OCI-LY3 (cell line): Measurements from ENCODE around the gene JAK2.
"Not testable (repeated sequence)": the region's sequence is repeated elsewhere in the genome, so short reads cannot be mapped to it uniquely, and the experiment has no call there.

ENCODE experiments used
- H2AFZ ChIP-seq: fragments of 200-600, 300-600 bp; shearing (Covaris generic); 2 replicates; pipeline ENCODE4 v1.6.0; 2014; ENCODE audit warnings: antibody characterized with exemption, low read depth, low read length
- H3K27ac ChIP-seq: fragments of 200-600, 300-600 bp; sonication (generic); 2 replicates; pipeline ENCODE4 v1.5.1; 2014; ENCODE audit warnings: mild to moderate bottlenecking, low read length, moderate library complexity, mixed read lengths
- H3K27me3 ChIP-seq: fragments of 200-600, 300-600 bp; sonication (generic); 2 replicates; pipeline ENCODE4 v1.6.1; 2014; ENCODE audit warnings: low read depth, low read length, mixed read lengths
- H3K36me3 ChIP-seq: fragments of 200-600, 300-600 bp; sonication (generic); replicated peaks from 2 replicates; pipeline ENCODE3; 2014; ENCODE audit warnings: low read depth, low read length, mixed read lengths
- H3K4me1 ChIP-seq: fragments of 300-600, 200-600 bp; sonication (generic); 2 replicates; pipeline ENCODE4 v1.6.1; 2014; ENCODE audit warnings: low read length, mixed read lengths
- H3K4me2 ChIP-seq: fragments of 200-600, 300-600 bp; sonication (generic); 2 replicates; pipeline ENCODE4 v1.6.1; 2014; ENCODE audit warnings: low read length, mixed read lengths
- H3K4me3 ChIP-seq: fragments of 300-600, 200-600 bp; sonication (generic); 2 replicates; pipeline ENCODE4 v1.5.1; 2014; ENCODE audit warnings: antibody characterized with exemption, mild to moderate bottlenecking, low read length, moderate library complexity
- H3K79me2 ChIP-seq: fragments of 300-600, 200-600 bp; shearing (Covaris generic); 2 replicates; pipeline ENCODE4 v1.6.1; 2014; ENCODE audit warnings: mild to moderate bottlenecking, low read length, mixed read lengths
- H3K9ac ChIP-seq: fragments of 300-600, 200-600 bp; shearing (Covaris generic); 2 replicates; pipeline ENCODE4 v1.6.0; 2014; ENCODE audit warnings: mild to moderate bottlenecking, low read length, moderate library complexity
- H3K9me3 ChIP-seq: fragments of 200-600, 300-600 bp; shearing (Covaris generic); 2 replicates; pipeline ENCODE4 v1.6.1; 2014; ENCODE audit warnings: low read length, mixed read lengths; ENCODE audit not compliant: insufficient read depth
- H4K20me1 ChIP-seq: fragments of 200-600, 300-600 bp; sonication (generic); 2 replicates; pipeline ENCODE4 v1.6.1; 2016; ENCODE audit warnings: low read length, mixed read lengths; ENCODE audit not compliant: insufficient read depth
- EZH2phosphoT487 ChIP-seq: fragments of 200-600 bp; shearing (Covaris generic); IDR thresholded peaks from 2 replicates; pipeline ENCODE4 v1.6.1; 2018; ENCODE audit warnings: antibody characterized with exemption, mixed run types, low read depth
- TF ChIP-seq, protein P1 (sequence below): fragments of 200-600, 300-600 bp; sonication (generic); IDR thresholded peaks from 2 replicates; pipeline ENCODE4 v1.5.1; 2014; ENCODE audit warnings: antibody characterized with exemption, low read length, low read depth

The JAK2 gene

DNA sequence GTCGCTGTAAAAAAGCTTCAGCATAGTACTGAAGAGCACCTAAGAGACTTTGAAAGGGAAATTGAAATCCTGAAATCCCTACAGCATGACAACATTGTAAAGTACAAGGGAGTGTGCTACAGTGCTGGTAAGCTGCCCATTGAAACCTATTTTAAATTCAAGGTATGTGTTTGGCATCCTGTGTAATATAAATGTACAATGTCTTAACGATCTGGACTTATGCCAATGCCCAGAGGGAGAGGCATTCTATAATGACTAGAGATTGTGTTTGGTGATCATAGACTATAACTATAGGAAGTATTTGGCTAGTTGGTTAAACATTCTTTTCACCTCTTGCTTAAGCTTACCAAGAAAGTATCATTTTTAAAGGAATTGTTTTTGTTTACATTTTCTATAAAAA, 104.7 kb downstream of the JAK2 start:
- Histone ChIP-seq H3K27ac (no peak overlapping the region), H3K9me3 (no peaks in the 10 kb centered on the region), H4K20me1 (no peaks in the 10 kb centered on the region), H3K36me3 (peaks cover 14% of the 10 kb centered on the region), H3K9ac (no peak overlapping the region), H3K4me1 (no peaks in the 10 kb centered on the region), H2AFZ (no peak overlapping the region), H3K4me2 (no peak overlapping the region), H3K79me2 (no peaks in the 10 kb centered on the region), H3K4me3 (no peak overlapping the region), H3K27me3 (no peaks in the 10 kb centered on the region)
- no peak for TF ChIP-seq EZH2phosphoT487
- TF ChIP-seq, protein P1, sequence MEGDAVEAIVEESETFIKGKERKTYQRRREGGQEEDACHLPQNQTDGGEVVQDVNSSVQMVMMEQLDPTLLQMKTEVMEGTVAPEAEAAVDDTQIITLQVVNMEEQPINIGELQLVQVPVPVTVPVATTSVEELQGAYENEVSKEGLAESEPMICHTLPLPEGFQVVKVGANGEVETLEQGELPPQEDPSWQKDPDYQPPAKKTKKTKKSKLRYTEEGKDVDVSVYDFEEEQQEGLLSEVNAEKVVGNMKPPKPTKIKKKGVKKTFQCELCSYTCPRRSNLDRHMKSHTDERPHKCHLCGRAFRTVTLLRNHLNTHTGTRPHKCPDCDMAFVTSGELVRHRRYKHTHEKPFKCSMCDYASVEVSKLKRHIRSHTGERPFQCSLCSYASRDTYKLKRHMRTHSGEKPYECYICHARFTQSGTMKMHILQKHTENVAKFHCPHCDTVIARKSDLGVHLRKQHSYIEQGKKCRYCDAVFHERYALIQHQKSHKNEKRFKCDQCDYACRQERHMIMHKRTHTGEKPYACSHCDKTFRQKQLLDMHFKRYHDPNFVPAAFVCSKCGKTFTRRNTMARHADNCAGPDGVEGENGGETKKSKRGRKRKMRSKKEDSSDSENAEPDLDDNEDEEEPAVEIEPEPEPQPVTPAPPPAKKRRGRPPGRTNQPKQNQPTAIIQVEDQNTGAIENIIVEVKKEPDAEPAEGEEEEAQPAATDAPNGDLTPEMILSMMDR, result no peak

DNA sequence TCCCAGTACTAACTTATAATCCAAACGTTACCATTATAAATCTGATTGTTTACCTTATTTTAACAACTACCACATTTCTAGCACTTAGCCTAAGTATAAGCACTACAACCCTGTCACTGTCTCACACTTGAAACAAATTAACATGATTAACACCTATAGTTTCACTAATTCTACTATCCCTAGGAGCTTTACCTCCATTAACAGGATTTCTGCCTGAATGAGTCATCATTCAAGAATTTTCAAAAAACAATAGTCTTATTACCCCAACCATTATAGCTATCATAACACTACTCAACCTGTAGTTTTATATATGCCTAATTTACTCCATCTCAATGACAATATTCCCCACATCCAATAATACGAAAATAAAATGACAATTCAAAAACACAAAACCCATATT, 110.7 kb downstream of the JAK2 start:
- Histone ChIP-seq H3K4me2 (no peak overlapping the region), H3K4me1 (no peaks in the 10 kb centered on the region), H3K9me3 (no peaks in the 10 kb centered on the region), H3K9ac (no peak overlapping the region), H3K36me3 (no peaks in the 10 kb centered on the region), H3K4me3 (no peak overlapping the region), H2AFZ (no peak overlapping the region), H4K20me1 (no peaks in the 10 kb centered on the region), H3K79me2 (no peaks in the 10 kb centered on the region), H3K27me3 (no peaks in the 10 kb centered on the region), H3K27ac (no peak overlapping the region)
- TF ChIP-seq EZH2phosphoT487, result no peak
- TF ChIP-seq, protein P1, result no peak

DNA sequence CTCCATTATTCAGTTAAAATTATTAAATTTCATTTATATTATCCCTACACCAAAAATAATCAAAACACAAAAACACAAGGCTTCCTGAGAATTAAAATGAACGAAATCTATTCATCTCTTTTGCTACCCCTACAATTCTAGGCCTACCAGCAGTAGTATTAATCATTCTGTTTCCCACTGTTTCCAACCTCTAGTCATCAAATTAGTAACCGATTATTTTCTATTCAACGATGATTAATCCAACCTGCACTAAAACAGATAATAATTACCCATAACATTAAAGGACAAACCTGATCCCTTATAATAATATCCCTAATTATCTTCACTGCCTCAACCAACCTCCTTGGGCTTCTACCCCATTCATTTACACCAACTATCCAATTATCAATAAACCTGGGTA, 114.4 kb downstream of the JAK2 start:
- H3K9ac ChIP-seq, result no peak overlapping the region
- no peaks in the 10 kb centered on the region for H3K79me2 ChIP-seq
- H3K27me3 ChIP-seq, result no peaks in the 10 kb centered on the region
- H3K4me3 ChIP-seq, result no peak overlapping the region
- no peak overlapping the region for H3K27ac ChIP-seq
- H3K9me3 ChIP-seq, result no peaks in the 10 kb centered on the region
- no peak overlapping the region for H2AFZ ChIP-seq
- no peak overlapping the region for H3K4me2 ChIP-seq
- no peaks in the 10 kb centered on the region for H3K36me3 ChIP-seq
- no peak for TF ChIP-seq EZH2phosphoT487
- TF ChIP-seq, protein P1, result no peak
- no peaks in the 10 kb centered on the region for H4K20me1 ChIP-seq
- no peaks in the 10 kb centered on the region for H3K4me1 ChIP-seq

DNA sequence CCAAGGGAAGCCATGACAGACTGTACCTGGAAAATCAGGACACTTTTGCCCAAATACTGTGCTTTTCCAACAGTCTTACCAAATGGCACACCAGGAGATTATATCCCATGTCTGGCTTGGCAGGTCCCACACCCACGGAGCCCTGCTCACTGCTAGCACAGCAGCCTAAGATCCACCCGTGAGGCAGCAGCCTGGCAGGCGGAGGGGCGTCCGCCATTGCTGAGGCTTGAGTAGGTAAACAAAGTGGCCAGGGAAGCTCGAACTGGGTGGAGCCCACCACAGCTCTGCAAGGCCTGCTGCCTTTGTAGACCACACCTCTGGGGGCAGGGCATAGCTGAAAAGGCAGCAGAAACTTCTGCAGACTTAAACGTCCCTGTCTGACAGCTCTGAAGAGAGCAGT, 116.1 kb downstream of the JAK2 start:
- H3K79me2 ChIP-seq, H4K20me1 ChIP-seq, H3K27me3 ChIP-seq, H3K4me2 ChIP-seq, H3K27ac ChIP-seq, H3K4me1 ChIP-seq, H3K9ac ChIP-seq, H3K36me3 ChIP-seq, H3K9me3 ChIP-seq, H3K4me3 ChIP-seq, H2AFZ ChIP-seq: not testable (repeated sequence)

DNA sequence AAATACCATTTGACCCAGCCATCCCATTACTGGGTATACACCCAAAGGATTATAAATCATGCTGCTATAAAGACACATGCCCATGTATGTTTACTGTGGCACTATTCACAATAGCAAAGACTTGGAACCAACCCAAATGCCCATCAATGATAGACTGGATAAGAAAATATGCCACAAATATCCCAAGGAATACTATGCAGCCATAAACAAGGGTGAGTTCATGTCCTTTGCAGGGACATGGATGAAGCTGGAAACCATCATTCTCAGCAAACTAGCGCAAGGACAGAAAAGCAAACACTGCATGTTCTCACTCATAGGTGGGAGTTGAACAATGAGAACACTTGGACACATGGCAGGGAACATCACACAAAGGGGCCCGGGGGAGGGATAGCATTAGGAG, 121.4 kb downstream of the JAK2 start:
- H4K20me1 ChIP-seq, H3K27ac ChIP-seq, H3K4me2 ChIP-seq, H3K4me1 ChIP-seq, H3K9me3 ChIP-seq, H3K9ac ChIP-seq, H2AFZ ChIP-seq, H3K36me3 ChIP-seq, H3K27me3 ChIP-seq, H3K79me2 ChIP-seq, H3K4me3 ChIP-seq: not testable (repeated sequence)
